HG03064 (cell line): ENCODE data around the gene FGF3.

Source experiments
- ATAC-seq: cut with Tn5 transposase; IDR thresholded peaks from one replicate; pipeline ENCODE4 v1.9.1; 2021; ENCODE audit warnings: low read depth; ENCODE audit not compliant: unreplicated experiment

FGF3 gene

GRCh38 chr11:69825941-69826340 is 6.7 kb upstream of the FGF3 start:
- no peak for ATAC-seq

- ATAC-seq = no peak
Measured at GRCh38 chr11:69825037-69825834, 6.0 kb upstream of the FGF3 start.

GRCh38 chr11:69823641-69824265 is 4.5 kb upstream of the FGF3 start:
- no peak for ATAC-seq

GRCh38 chr11:69822676-69823494 is 3.7 kb upstream of the FGF3 start:
- ATAC-seq = no peak

GRCh38 chr11:69821511-69822040 is 2.4 kb upstream of the FGF3 start:
- ATAC-seq = no peak

GRCh38 chr11:69820441-69820840 is 1.2 kb upstream of the FGF3 start:
- no peak for ATAC-seq

GRCh38 chr11:69819541-69820070 is 390 bp upstream of the FGF3 start:
- ATAC-seq = no peak

GRCh38 chr11:69818231-69818602 is 999 bp downstream of the FGF3 start:
- no peak for ATAC-seq

- ATAC-seq = no peak
Measured at GRCh38 chr11:69817265-69818230, 1.7 kb downstream of the FGF3 start.

GRCh38 chr11:69816671-69817070 is 2.5 kb downstream of the FGF3 start:
- ATAC-seq = no peak

- ATAC-seq = no peak
Measured at GRCh38 chr11:69815973-69816372, 3.2 kb downstream of the FGF3 start.

GRCh38 chr11:69814902-69815301 is 4.3 kb downstream of the FGF3 start:
- no peak for ATAC-seq

GRCh38 chr11:69814411-69814810 is 4.8 kb downstream of the FGF3 start:
- ATAC-seq = no peak

GRCh38 chr11:69813839-69814238 is 5.4 kb downstream of the FGF3 start:
- ATAC-seq = no peak

- no peak for ATAC-seq
Measured at GRCh38 chr11:69812946-69813345, 6.3 kb downstream of the FGF3 start.

- ATAC-seq = no peak
Measured at GRCh38 chr11:69812256-69812655, 7.0 kb downstream of the FGF3 start.

GRCh38 chr11:69811431-69811830 is 7.8 kb downstream of the FGF3 start:
- ATAC-seq = no peak

- no peak for ATAC-seq
Measured at GRCh38 chr11:69810289-69811118, 8.7 kb downstream of the FGF3 start.

GRCh38 chr11:69808667-69809086 is 10.5 kb downstream of the FGF3 start:
- no peak for ATAC-seq
